Prostate gland (tissue), 2 donors: Measurements from ENCODE around the gene GPATCH4. TPM values are rescaled to one million over a fixed set of nuclear protein-coding genes. Genes with fewer than 3 reads are reported as not detected.
A peak's percentile ranks its signal among the peaks of the same experiment; 100 is the strongest.
"Not testable (repeated sequence)": the region's sequence is repeated elsewhere in the genome, so short reads cannot be mapped to it uniquely, and the experiment has no call there.

Experiments used
- DNase-seq: peaks from one replicate; pipeline ENCODE4 v3.0.0-alpha.2; 2019; ENCODE audit warnings: low spot score
- H3K27ac ChIP-seq, 2 donors: fragments of 200-600 bp; sonication (generic); 2 replicates each; pipeline ENCODE4 v1.5.1; 2017 to 2019
- H3K27me3 ChIP-seq: fragments of 200-600 bp; sonication (generic); replicated peaks from 2 replicates; pipeline ENCODE4 v1.5.1; 2019; ENCODE audit not compliant: insufficient read depth
- H3K36me3 ChIP-seq, 2 donors: fragments of 200-600 bp; sonication (generic); 1 replicate in 1 of 2; 2 replicates in 1 of 2; pipeline versions ENCODE4 v1.5.1 to v1.8.1; 2017 to 2019
- H3K4me1 ChIP-seq: fragments of 200-600 bp; sonication (generic); replicated peaks from 2 replicates; pipeline ENCODE4 v1.5.1; 2019
- H3K4me3 ChIP-seq, 2 donors: fragments of 200-600 bp; sonication (generic); 2 replicates each; pipeline ENCODE4 v1.5.1; 2017 to 2019
- H3K9me3 ChIP-seq: fragments of 200-600 bp; sonication (generic); 2 replicates; pipeline ENCODE4 v1.5.1; 2017
- POLR2A ChIP-seq: fragments of 450-650 bp; IDR thresholded peaks from one replicate; pipeline ENCODE4 v1.6.1; 2016; ENCODE audit warnings: antibody characterized with exemption, mild to moderate bottlenecking
- POLR2AphosphoS5 ChIP-seq: sonication (generic); formaldehyde crosslinking; IDR thresholded peaks from one replicate; pipeline ENCODE4 v1.6.1; 2017; ENCODE audit warnings: antibody characterized with exemption
- WGBS: methylation state at CpG from one replicate; pipeline ENCODE4 v1.1.5; 2018; 5-methylcytosine and 5-hydroxymethylcytosine counted together
- intact Hi-C: fragments of 100-400 bp; cut with DNase I; formaldehyde crosslinking; loops from one replicate; pipeline ENCODE4 v1.14.2; 2022
- total RNA-seq, 2 donors: library from RNA; depleted of rRNA; stranded (reverse); fragments of >200 nt; gene quantifications; one replicate each; pipeline ENCODE4 v1.1.0, GENCODE V29; 2016
- TF ChIP-seq, protein P1 (sequence below), 4 experiments: fragments of 200-600 bp in 2 of 4; fragments of 450-650 bp in 2 of 4; sonication (generic) in 2 of 4; IDR thresholded peaks; 1 replicate in 3 of 4; 2 replicates in 1 of 4; pipeline ENCODE4 v1.5.1; 2016 to 2019; ENCODE audit warnings: antibody characterized with exemption in 4 of 4, mild to moderate bottlenecking in 2 of 4, moderate library complexity in 2 of 4

Gene GPATCH4
- total RNA-seq, 2 donors from 2014 or later, result 20.9 to 27.5 TPM

GRCh38 chr1:156616463-156616862 lies 15.2 kb upstream of the GPATCH4 start:
- 7% methylated on average over 5 of the region's 5 CpGs for WGBS
- Histone ChIP-seq H3K27ac (peak overlapping the region; percentile 61 to 80), H3K9me3 (no peaks in the 10 kb centered on the region), H3K4me1 (peaks cover 10% of the 10 kb centered on the region), H3K36me3 (no peaks in the 10 kb centered on the region), H3K4me3 (no peak overlapping the region), H3K27me3 (no peaks in the 10 kb centered on the region)
- intact Hi-C loops, result loop anchor here (10.0 kb wide), 1 partner anchor 232 kb away; no protein-coding TSS in a partner anchor
- TF ChIP-seq POLR2A (no peak), POLR2AphosphoS5 (peak; percentile 91)
- TF ChIP-seq, protein P1, sequence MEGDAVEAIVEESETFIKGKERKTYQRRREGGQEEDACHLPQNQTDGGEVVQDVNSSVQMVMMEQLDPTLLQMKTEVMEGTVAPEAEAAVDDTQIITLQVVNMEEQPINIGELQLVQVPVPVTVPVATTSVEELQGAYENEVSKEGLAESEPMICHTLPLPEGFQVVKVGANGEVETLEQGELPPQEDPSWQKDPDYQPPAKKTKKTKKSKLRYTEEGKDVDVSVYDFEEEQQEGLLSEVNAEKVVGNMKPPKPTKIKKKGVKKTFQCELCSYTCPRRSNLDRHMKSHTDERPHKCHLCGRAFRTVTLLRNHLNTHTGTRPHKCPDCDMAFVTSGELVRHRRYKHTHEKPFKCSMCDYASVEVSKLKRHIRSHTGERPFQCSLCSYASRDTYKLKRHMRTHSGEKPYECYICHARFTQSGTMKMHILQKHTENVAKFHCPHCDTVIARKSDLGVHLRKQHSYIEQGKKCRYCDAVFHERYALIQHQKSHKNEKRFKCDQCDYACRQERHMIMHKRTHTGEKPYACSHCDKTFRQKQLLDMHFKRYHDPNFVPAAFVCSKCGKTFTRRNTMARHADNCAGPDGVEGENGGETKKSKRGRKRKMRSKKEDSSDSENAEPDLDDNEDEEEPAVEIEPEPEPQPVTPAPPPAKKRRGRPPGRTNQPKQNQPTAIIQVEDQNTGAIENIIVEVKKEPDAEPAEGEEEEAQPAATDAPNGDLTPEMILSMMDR (IDR thresholded peaks at IDR 0.05), result peak in 1 of 4 experiments; percentile 29
- DNase-seq, result peak; percentile 73

DNA sequence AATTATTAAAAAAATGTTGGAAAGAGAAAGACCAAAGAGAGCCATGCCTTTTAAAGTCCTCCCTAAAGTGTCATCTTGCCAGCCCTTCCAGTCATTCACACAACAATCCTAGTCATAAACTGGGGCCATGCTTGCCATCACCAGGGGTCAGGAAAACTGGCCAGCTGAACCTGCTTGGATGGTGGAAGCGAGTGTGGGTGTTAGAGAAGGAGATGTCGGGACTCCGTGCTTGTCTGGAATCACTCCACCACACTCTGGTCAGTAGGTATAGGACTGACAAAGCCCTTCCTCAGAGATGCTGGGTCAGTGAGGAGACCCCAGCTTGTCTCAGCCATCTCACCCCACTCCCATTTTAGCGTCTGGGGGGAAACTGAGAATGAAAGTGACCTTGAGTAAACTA lies 14.7 kb upstream of the GPATCH4 start:
- H3K9me3 ChIP-seq, result no peaks in the 10 kb centered on the region
- H3K27me3 ChIP-seq, result no peaks in the 10 kb centered on the region
- no peak for DNase-seq
- H3K4me3 ChIP-seq, result no peak overlapping the region
- peaks cover 10% of the 10 kb centered on the region for H3K4me1 ChIP-seq
- TF ChIP-seq POLR2A (no peak), POLR2AphosphoS5 (no peak)
- TF ChIP-seq, protein P1 (IDR thresholded peaks at IDR 0.05), result no peak
- WGBS, result 22% methylated on average over 4 of the region's 4 CpGs
- H3K27ac ChIP-seq, result peak overlapping the region; percentile 61 to 80
- intact Hi-C loops, result loop anchor here (10.0 kb wide), 1 partner anchor 231 kb away; no protein-coding TSS in a partner anchor
- no peaks in the 10 kb centered on the region for H3K36me3 ChIP-seq

- no peak overlapping the region for H3K27ac ChIP-seq
- DNase-seq, result no peak
- intact Hi-C loops, result loop anchor here (10.0 kb wide), 1 partner anchor 228 kb away; no protein-coding TSS in a partner anchor
- no peaks in the 10 kb centered on the region for H3K9me3 ChIP-seq
- no peaks in the 10 kb centered on the region for H3K36me3 ChIP-seq
- TF ChIP-seq POLR2A (no peak), POLR2AphosphoS5 (no peak)
- TF ChIP-seq, protein P1 (IDR thresholded peaks at IDR 0.05), result no peak
- no peak overlapping the region for H3K4me3 ChIP-seq
- peaks cover 10% of the 10 kb centered on the region for H3K4me1 ChIP-seq
- H3K27me3 ChIP-seq, result no peaks in the 10 kb centered on the region
- WGBS, result 52% methylated on average over 3 of the region's 3 CpGs
Observed at GRCh38 chr1:156612666-156613065, 11.4 kb upstream of the GPATCH4 start.

DNA sequence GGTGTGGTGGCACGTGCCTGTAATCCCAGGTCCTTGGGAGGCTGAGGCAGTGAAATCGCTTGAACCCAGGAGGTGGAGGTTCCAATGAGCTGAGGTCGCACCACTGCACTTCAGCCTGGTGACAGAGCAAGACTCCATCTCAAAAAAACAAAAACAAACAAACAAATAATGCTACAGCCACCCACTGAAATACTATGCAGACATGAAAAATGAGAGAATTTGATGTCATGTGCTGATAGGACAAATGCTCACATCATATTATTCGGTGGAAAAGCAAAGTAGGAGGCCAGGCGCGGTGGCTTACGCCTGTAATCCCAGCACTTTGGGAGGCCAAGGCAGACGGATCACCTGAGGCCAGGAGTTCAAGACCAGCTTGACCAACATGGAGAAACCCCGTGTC lies 8.8 kb upstream of the GPATCH4 start:
- H3K4me3 ChIP-seq, DNase-seq, H3K27ac ChIP-seq, H3K27me3 ChIP-seq, H3K9me3 ChIP-seq, H3K4me1 ChIP-seq, H3K36me3 ChIP-seq: not testable (repeated sequence)
- WGBS, result 96% methylated on average over 9 of the region's 9 CpGs
- intact Hi-C loops, result loop anchor here (10.0 kb wide), 1 partner anchor 225 kb away; no protein-coding TSS in a partner anchor

GRCh38 chr1:156608981-156609380 lies 7.7 kb upstream of the GPATCH4 start:
- intact Hi-C loops, result loop anchor here (5.0 kb wide), 1 partner anchor 152 kb away; no protein-coding TSS in a partner anchor
- no peak for DNase-seq
- WGBS, result 48% methylated on average over 6 of the region's 6 CpGs

More at GRCh38 chr1:156608981-156609380, 7.7 kb upstream of the GPATCH4 start:
- H3K27me3 ChIP-seq, result no peaks in the 10 kb centered on the region
- H3K4me3 ChIP-seq, result no peak overlapping the region
- H3K27ac ChIP-seq, result no peak overlapping the region
- H3K36me3 ChIP-seq, result no peaks in the 10 kb centered on the region
- no peaks in the 10 kb centered on the region for H3K4me1 ChIP-seq
- no peaks in the 10 kb centered on the region for H3K9me3 ChIP-seq
- TF ChIP-seq, protein P1 (IDR thresholded peaks at IDR 0.05), result peak in 2 of 4 experiments; percentile 34 to 50
- no peak for TF ChIP-seq POLR2A
